Epithelial cell of esophagus (primary cell): ENCODE measurements around the gene GCG.

ENCODE experiments used
- DNase-seq: peaks from one replicate; pipeline ENCODE4 v3.0.0; 2010; ENCODE audit warnings: low read depth
- H3K4me3 ChIP-seq: 2 replicates; pipeline ENCODE4 v1.5.1; 2011; ENCODE audit warnings: mild to moderate bottlenecking, low read length, control low read depth
- CTCF ChIP-seq: IDR thresholded peaks from 2 replicates; pipeline ENCODE4 v1.5.1; 2011; ENCODE audit warnings: low read depth, mild to moderate bottlenecking, low read length, control low read depth, inconsistent platforms; ENCODE audit not compliant: insufficient read depth; ENCODE audit errors: missing control alignments

GCG gene

DNA sequence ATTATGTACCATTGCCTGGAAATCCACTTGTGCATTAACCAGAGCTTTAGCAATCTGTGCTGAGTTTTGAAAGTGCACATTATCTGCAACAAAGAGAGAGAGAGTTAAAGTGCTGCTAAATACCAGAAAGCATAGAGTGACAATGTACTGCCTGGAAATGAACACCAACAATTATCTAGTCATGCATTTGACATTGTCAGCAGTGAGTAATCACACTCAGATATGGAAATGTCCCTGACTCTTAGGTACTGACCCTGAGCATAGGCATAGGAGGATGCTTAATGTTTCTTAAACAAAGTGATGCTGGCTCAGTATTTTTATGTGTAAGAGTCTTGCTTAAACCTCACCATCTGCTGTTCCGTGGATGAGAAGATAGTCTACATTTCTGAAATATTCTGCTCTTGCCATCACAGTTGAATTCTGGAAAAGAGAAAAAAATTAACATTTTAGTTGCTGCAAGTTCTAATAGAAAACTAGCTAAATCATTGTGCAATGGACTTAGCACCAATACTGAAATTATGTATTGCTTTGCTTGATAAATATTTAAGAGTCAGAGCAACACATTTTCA lies 20.8 kb upstream of the GCG start:
- TF ChIP-seq CTCF: no peak
- no peak for DNase-seq
- no peak overlapping the region for H3K4me3 ChIP-seq

GRCh38 chr2:162166745-162167144 lies 14.7 kb upstream of the GCG start:
- no peak for DNase-seq
- TF ChIP-seq CTCF: no peak
- no peak overlapping the region for H3K4me3 ChIP-seq

DNA sequence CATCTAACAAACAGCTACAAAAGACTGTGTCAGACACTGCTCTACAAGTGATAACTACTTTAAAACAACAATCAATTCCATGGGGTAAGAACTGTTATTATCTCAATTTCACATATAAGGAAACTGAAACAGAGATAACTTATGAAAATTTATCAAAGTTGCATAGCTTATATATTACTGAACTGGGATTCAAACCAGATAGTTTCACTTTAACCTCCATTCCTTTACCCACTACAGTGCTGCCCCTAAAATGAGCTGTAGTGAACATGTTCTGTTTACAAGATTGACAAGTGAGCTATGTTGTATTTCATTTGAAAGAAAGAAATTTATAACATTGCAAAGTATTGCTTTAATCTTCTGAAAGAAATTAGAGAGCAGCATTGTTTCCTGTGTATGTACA lies 14.1 kb upstream of the GCG start:
- no peak for DNase-seq
- no peak overlapping the region for H3K4me3 ChIP-seq
- no peak for TF ChIP-seq CTCF

DNA sequence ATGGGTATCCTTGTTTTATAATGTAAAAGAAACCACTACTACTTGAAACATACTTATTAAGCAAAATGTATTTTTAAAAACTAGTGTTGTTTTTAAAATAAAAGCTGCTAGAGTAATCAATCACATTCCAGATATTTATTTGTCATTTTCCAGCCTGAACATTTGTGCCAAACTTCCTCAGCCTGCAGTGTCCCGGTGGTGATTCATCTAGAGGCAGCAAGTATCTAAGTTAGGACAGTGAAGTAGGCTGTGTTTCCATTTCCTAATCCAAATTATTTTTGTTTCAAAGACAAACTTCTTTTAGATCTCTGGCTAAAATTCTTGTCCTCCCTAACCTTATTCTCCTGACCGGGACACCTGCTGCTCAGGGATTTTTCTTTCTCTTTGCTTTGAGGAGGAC lies 12.8 kb upstream of the GCG start:
- no peak for DNase-seq
- TF ChIP-seq CTCF: no peak
- no peak overlapping the region for H3K4me3 ChIP-seq

DNA sequence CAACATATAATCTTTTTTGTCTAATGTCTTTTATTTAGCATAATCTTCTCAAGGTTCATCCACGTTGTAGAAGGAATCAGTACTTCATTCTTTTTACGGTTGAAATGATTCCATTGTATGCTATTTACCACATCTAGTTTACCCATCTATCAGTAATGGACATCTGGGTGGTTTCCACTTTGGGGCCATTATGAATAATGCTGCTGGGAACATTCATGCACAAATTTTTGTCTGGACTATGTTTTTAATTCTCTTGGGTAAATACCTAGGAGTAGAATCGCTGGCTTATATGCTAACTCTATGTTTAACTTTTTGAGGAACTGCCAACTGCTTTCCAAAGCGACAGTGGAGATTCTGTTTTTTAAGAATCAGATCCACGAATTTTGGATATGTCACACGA lies 7.4 kb upstream of the GCG start:
- no peak overlapping the region for H3K4me3 ChIP-seq
- no peak for TF ChIP-seq CTCF
- DNase-seq: no peak

DNA sequence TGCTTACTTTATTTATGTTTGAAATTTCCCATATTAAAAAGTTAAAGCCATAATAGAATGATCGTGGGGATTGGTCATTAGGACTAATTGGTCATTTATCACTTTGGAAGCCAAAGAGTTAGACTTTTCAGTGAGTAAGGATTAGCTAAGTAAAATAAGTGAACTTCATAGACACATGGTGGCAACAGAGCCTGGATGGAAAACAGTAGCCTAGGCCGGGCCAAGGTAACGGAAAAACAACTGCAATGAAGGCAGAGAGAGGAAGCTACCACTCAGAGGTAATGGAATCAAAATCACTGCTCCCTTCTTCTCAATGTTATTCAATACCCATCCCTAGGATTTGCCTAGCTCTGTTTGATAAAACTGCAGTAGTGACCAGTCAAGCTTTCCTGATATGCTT lies 4.1 kb upstream of the GCG start:
- TF ChIP-seq CTCF: no peak
- DNase-seq: no peak

GRCh38 chr2:162155093-162155492 lies 3.0 kb upstream of the GCG start:
- TF ChIP-seq CTCF: peak; percentile 27
- DNase-seq: no peak

More for the DNA sequence above, 4.1 kb upstream of the GCG start:
- H3K4me3 ChIP-seq: no peak overlapping the region

More at GRCh38 chr2:162155093-162155492, 3.0 kb upstream of the GCG start:
- no peak overlapping the region for H3K4me3 ChIP-seq
